Lower leg skin (tissue), 4 donors: ENCODE measurements around the gene MTHFD1L. TPM values are rescaled to one million over a fixed set of nuclear protein-coding genes. Genes with fewer than 3 reads are reported as not detected.

Experiments used
- DNase-seq, 2 donors: peaks; one replicate each; pipeline ENCODE4 v3.0.0-alpha.2; 2019; ENCODE audit warnings: low spot score in 2 of 2
- H3K4me3 ChIP-seq: fragments of 200-600 bp; sonication (generic); 2 replicates; pipeline ENCODE4 v1.5.1; 2017; ENCODE audit warnings: mild to moderate bottlenecking, low read depth; ENCODE audit not compliant: poor library complexity, severe bottlenecking
- POLR2A ChIP-seq, 2 donors: fragments of 450-650 bp; IDR thresholded peaks; one replicate each; pipeline ENCODE4 v1.6.1; 2016 to 2017; ENCODE audit warnings: antibody characterized with exemption in 2 of 2, mild to moderate bottlenecking in 1 of 2, moderate library complexity in 1 of 2
- WGBS, 2 donors: methylation state at CpG; one replicate each; pipeline ENCODE4 v1.1.5; 2018; 5-methylcytosine and 5-hydroxymethylcytosine counted together
- intact Hi-C: fragments of 100-400 bp; cut with DNase I; formaldehyde crosslinking; loops from one replicate; pipeline ENCODE4 v1.15.0; 2023; ENCODE audit warnings: low total_unique reads
- total RNA-seq, 4 donors: library from RNA; depleted of rRNA; stranded (reverse); fragments of >200 nt; gene quantifications; one replicate each; pipeline ENCODE4 v1.1.0, GENCODE V29; 2016
- TF ChIP-seq, protein P1 (sequence below), 3 donors: fragments of 450-650 bp; IDR thresholded peaks; one replicate each; pipeline ENCODE4 v1.5.1; 2016; ENCODE audit warnings: antibody characterized with exemption in 3 of 3, mild to moderate bottlenecking in 3 of 3, moderate library complexity in 2 of 3

Gene MTHFD1L
- total RNA-seq, 4 donors from 2014 or later, result 2.1 to 7.1 (median 4.4) TPM

DNA sequence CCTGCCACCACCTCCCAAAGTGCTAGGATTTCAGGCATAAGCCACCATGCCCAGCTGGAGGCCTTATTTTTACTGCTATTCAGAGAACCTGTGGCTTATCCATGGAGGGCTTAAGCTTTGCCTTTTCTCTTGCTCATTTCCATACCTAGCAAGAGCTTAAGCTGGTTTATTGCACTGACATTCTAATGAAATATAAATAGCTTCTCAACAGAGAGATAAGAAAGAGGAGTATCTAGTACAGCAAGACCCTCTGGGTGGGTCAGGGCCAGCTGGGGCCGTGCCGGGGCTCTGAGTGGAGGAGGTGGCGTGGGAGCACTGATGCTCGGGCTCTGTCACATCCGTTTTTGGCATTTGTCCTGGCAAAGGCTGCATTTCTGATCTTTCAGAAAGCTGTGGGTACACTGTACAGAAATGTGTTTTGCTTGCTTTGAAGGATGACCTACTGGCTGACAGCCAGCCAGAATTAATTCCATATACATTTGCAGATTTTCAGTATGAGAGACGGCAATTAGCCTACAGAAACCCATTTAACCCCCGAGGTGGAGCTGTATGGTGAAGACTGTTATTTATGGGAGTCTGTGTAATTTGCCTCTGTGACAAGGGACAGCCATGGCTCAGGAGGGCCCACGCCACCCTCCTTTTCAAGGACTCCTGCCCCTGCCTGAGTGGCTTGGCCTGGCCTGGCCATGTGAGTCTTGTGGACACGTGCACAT lies 192.7 kb downstream of the MTHFD1L start:
- DNase-seq, result no peak
- no peak overlapping the region for H3K4me3 ChIP-seq
- 79 to 84% methylated on average over 9 of the region's 9 CpGs for WGBS, 2 donors
- intact Hi-C loops, result no loop called here
- no peak for TF ChIP-seq POLR2A (IDR thresholded peaks at IDR 0.05)
- TF ChIP-seq, protein P1, sequence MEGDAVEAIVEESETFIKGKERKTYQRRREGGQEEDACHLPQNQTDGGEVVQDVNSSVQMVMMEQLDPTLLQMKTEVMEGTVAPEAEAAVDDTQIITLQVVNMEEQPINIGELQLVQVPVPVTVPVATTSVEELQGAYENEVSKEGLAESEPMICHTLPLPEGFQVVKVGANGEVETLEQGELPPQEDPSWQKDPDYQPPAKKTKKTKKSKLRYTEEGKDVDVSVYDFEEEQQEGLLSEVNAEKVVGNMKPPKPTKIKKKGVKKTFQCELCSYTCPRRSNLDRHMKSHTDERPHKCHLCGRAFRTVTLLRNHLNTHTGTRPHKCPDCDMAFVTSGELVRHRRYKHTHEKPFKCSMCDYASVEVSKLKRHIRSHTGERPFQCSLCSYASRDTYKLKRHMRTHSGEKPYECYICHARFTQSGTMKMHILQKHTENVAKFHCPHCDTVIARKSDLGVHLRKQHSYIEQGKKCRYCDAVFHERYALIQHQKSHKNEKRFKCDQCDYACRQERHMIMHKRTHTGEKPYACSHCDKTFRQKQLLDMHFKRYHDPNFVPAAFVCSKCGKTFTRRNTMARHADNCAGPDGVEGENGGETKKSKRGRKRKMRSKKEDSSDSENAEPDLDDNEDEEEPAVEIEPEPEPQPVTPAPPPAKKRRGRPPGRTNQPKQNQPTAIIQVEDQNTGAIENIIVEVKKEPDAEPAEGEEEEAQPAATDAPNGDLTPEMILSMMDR (IDR thresholded peaks at IDR 0.05), result no peak

DNA sequence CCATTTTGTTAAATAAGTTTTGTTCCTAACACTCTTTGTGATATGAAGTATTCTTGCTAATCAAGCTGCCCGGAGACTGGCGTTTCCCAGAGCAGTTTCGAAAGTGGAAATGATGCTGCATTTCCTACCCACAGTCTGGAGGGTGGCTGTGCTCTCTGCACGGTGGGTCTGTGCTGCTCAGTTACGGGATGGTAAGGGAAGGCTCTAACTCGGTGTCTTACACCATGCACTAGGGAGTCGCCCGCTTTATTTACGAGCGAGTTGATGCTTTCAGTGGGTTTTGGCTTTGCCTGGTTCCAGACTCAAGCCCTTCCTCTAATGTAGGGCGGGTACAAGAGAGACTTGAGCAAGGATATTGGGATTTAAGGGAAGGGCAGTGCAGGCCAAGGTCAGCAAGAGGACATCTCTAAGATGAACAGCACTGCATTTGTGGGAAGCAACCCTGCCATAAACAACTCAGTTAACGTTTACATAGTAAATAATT lies 194.2 kb downstream of the MTHFD1L start:
- TF ChIP-seq, protein P1 (IDR thresholded peaks at IDR 0.05), result no peak
- TF ChIP-seq POLR2A (IDR thresholded peaks at IDR 0.05), result no peak
- WGBS, 2 donors, result 86 to 89% methylated on average over 12 of the region's 12 CpGs
- H3K4me3 ChIP-seq, result no peak overlapping the region
- intact Hi-C loops, result no loop called here
- DNase-seq, result no peak

DNA sequence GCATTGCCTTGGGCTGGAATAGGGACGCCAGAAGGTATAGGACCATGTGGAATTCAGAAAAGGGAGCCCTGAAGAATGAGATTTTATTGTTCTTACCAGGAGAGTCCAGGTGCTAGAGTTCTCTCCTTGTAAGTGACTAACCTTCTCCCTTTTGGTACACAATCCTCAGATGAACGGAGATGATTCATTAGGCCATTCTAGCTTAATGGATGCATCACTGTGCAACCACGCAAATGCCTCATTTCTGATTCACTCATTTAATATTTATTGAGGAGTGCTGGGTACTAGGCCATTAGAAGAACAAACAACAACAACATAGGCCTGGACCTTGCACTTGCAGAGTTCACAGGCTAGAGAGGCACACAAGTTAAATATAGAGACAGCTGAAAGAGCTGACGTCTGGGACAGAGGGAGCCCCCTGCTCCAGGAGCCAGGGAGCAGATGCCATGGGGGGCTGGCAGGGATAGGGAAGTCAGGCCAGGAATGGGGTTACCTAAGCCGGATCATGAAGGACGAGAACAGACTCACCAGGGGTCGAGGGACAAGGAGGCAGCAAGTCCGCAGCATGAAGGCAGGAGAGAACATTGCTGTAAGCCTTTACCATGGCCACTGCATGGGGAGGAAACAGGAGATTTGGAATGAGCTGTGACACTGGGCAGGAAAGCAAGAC lies 194.7 kb downstream of the MTHFD1L start:
- no peak overlapping the region for H3K4me3 ChIP-seq
- no peak for DNase-seq
- intact Hi-C loops, result no loop called here
- TF ChIP-seq, protein P1 (IDR thresholded peaks at IDR 0.05), result no peak
- no peak for TF ChIP-seq POLR2A (IDR thresholded peaks at IDR 0.05)
- 90 to 96% methylated on average over 8 of the region's 8 CpGs for WGBS, 2 donors

DNA sequence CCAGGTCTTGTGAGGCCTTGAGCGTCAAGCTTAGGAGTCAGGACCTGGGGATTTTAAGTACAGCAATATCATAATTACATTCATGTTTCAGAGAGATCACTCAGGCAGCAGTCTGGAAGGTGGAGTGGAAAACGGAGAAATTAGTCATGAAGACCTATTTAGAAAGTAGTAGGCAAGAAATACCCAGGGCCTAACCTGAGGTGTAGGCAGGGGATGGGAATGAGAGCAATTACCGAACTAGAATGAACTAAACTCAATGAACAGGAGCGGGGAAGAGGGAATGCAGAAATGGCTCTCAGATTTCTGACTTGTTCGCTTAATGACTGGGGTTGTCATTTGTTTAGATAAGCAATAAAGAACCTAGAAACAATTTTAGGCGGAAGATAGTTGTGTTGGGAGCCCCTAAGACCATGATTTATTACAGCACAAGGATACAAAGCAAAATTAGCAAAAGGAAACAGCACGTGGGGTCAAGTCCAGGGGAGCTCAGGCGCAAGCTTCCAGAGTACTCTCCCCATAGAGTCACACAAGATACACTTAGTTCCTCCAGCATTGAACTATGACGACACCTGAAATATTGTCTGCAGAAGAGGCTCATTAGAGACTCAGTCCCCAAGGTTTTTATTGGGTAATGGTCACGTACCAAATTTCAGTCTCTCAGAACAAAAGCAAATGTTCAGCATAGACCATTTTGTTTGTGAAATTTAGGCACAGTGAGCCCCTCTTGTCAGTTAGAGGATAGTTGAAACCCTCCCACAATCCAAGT lies 195.4 kb downstream of the MTHFD1L start:
- WGBS, 2 donors, result 95% methylated on average over 10 of the region's 10 CpGs
- H3K4me3 ChIP-seq, result no peak overlapping the region
- no peak for TF ChIP-seq POLR2A (IDR thresholded peaks at IDR 0.05)
- TF ChIP-seq, protein P1 (IDR thresholded peaks at IDR 0.05), result no peak
- DNase-seq, result no peak
- intact Hi-C loops, result no loop called here

DNA sequence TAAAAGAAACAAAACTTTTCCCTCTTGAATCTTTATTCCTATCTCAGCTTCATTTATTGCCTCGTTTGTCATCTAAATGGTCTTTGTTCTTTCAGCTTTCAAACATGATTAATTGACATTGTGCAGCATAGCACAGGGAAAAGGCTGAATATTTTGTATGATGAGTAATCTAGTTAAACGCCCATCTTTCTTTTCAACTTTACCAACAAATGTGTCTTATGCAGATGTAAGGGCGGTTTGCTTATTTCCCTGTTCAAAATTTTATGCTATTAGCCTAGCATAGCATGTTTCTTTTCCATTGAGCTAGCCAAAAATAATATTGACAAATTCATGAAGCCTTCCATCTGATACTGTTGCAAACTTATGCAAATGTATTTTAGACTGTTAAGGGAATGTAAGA lies 197.8 kb downstream of the MTHFD1L start:
- intact Hi-C loops, result no loop called here
- 23 to 27% methylated on average over 3 of the region's 3 CpGs for WGBS, 2 donors
- no peak overlapping the region for H3K4me3 ChIP-seq
- DNase-seq, result no peak
- TF ChIP-seq POLR2A (IDR thresholded peaks at IDR 0.05), result no peak
- TF ChIP-seq, protein P1 (IDR thresholded peaks at IDR 0.05), result no peak
